ENCODE results near the gene USP6.
"Not testable (repeated sequence)": the region's sequence is repeated elsewhere in the genome, so short reads cannot be mapped to it uniquely, and the experiment has no call there.

USP6 gene

DNA sequence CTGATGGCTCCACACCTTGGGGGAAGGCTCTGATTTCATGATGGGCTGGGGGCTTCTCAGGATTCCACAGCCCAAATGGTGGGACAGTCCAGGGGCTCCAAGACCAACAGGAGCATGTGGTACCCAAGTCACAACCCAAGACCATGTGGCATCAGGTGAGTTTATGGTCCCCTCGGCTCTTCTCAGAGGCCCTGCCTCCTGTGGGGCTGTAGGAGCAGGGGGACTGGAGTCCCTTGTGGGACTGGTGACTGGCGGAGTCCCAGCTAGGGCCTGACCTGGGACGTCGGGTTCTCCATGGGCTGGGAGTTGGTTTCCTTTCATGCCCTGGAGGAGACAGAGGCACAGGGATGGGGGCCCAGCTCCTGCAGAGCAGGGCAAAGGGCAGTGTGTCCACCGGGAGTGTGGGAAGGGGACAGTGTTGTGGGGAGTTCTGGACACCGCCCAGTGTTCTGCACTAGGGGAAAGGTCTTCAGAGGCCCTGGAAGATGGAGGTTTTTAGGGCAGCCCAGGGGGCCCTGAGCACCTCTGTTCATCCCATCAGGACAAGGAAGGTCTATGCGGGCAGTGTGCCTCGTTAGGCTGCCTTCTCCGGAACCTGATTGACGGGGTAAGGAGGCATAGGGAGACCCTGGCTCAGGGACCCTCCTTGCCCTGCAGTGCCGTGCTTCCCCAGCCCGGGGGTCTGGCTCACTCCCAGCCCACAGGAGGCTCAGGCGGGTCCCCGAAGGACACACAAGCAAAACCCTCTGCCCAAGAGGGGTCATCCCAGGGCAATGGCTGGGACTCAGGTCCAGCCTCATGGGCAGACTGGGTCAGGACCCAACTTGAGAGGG lies 21.0 kb downstream of the USP6 start:
- DNase-seq, result not testable (repeated sequence)

DNA sequence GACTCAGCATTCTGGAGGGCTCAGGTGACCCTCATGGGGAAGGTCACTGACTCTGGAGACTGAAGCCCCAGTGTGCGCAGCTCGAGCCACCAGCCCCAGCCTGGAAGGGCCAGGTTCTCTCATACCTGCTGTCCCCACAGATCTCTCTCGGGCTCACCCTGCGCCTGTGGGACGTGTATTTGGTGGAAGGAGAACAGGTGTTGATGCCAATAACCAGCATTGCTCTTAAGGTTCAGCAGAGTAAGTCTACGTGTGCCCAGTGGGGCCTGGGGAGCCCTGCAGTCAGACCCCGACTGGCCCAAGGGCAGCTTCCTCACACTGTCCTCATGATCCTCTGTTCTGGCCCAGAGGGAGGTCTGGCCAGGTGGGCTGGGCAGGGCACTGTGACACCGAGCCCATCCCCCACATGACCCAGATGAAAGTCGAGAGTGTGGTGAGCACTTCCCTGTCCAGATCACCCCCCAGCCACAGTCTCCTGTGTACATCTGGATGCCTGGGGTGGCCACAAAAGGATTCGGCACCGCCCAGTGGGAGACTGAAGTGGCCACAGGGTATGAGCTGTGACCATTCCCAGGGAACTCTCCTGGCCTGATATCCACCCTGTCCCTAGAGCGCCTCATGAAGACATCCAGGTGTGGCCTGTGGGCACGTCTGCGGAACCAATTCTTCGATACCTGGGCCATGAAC lies 21.8 kb downstream of the USP6 start:
- not testable (repeated sequence) for DNase-seq

GRCh38 chr17:5138198-5138544 lies 22.3 kb downstream of the USP6 start:
- not testable (repeated sequence) for DNase-seq

DNA sequence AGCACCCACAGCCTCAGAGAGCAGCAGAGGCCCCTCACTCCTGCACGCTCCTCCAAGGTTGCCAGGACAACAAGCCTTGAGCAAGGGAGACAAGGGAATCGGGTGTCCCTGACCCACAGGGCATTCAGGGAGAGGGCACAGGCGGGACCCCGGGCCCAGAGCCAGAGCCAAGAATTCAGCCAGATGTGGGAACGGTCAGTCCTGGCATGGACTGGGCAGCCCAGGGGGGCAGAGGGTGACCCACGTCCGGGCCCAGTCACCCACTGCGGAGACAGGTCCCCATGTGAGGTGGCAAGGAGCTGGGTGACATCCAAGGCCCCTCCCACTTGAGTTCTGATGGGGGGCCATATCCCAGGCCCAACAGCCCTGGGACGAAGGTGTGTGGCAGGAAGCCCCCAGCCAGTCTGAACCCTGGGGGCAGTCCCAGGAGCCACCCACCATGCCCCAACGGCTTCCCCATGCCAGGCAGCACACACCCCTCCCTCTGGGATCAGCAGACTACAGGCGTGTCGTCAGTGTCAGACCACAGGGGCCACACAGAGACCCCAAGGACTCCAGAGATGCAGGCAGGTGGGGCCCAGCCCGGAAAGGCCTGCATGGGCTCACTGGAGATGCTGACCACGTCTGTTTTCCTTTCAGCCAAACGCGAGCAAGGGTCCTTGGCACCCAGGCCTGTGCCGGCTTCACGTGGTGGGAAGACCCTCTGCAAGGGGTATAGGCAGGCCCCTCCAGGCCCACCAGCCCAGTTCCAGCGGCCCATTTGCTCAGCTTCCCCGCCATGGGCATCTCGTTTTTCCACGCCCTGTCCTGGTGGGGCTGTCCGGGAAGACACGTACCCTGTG lies 23.0 kb downstream of the USP6 start:
- DNase-seq, result no peak

GRCh38 chr17:5139458-5139732 lies 23.6 kb downstream of the USP6 start:
- DNase-seq, result no peak

DNA sequence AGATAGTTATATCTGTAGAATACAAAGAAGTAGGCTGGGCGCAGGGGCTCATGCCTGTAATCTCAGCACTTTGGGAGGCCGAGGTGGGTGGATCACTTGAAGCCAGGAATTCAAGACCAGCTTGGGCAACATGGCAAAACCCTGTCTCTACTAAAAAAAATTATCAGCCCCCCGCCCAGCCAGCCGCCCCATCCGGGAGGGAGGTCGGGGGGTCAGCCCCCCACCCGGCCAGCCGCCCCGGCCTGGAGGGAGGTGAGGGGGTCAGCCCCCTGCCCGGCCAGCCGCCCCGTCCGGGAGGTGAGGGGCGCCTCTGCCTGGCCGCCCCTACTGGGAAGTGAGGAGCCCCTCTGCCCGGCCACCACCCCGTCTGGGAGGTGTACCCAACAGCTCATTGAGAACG lies 27.0 kb downstream of the USP6 start:
- not testable (repeated sequence) for DNase-seq

GRCh38 chr17:5146122-5146521 lies 30.3 kb downstream of the USP6 start:
- DNase-seq, result not testable (repeated sequence)

DNA sequence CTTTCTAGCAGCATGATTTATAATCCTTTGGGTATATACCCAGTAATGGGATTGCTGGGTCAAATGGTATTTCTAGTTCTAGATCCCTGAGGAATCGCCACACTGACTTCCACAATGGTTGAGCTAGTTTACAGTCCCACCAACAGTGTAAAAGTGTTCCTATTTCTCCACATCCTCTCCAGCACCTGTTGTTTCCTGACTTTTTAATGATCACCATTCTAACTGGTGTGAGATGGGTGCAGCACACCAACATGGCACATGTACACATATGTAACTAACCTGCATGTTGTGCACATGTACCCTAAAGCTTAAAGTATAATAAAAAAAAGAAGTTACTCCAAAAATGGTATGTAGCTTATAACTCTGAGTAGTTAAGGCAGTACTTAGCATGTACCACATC lies 44.9 kb downstream of the USP6 start:
- not testable (repeated sequence) for DNase-seq

GRCh38 chr17:5161793-5162192 lies 46.0 kb downstream of the USP6 start:
- DNase-seq, result not testable (repeated sequence)

GRCh38 chr17:5164436-5164835 lies 48.6 kb downstream of the USP6 start:
- DNase-seq, result no peak

- not testable (repeated sequence) for DNase-seq
Measured at GRCh38 chr17:5165791-5166564, 50.1 kb downstream of the USP6 start.

DNA sequence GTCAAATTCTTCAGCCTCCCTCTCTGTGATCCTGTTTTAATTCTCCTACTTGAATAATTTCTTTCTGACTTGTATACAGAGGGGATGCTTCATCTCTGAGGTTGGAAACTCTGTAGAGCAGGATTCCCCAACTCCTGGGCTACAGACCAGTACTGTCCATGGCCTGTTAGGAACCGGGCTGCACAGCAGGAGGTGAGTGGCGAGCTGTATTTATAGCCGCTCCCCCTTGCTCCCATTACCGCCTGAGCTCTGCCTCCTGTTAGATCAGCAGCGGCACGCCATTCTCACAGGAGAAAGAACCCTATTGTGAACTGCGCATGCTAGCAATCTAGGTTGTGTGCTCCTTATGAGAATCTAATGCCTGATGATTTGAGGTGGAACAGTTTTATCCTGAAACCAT lies 59.2 kb downstream of the USP6 start:
- not testable (repeated sequence) for DNase-seq

GRCh38 chr17:5179003-5179402 lies 63.2 kb downstream of the USP6 start:
- no peak for DNase-seq

DNA sequence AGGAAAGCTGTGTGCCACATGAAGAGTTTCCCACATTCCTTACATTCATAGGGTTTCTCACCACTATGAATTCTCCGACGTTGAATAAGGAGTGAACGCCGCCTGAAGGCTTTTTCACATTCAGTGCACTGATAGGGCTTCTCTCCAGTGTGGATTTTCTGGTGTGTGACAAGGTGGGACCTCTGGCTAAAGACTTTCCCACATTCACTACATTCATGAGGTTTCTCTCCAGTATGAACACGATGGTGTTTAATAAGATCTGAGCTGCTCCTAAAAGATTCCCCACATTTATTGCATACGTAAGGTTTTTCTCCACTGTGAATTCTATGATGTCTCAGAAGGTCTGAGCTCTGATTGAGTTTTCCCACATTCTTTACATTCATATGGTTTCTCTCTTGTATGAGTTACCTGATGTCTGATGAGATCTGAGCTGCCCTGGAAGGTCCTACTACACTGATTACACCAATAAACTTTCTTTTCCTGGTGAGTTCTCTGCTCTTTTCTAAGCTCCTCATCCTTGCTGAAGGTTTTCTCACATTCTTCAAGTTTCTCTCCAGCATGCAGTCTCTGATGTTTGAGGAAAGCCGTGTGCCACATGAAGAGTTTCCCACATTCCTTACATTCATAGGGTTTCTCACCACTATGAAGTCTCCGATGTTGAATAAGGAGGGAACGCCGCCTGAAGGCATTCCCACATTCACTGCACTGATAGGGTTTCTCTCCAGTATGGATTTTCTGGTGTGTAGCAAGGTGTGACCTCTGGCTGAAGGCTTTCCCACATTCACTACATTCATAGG lies 65.9 kb downstream of the USP6 start:
- no peak for DNase-seq

DNA sequence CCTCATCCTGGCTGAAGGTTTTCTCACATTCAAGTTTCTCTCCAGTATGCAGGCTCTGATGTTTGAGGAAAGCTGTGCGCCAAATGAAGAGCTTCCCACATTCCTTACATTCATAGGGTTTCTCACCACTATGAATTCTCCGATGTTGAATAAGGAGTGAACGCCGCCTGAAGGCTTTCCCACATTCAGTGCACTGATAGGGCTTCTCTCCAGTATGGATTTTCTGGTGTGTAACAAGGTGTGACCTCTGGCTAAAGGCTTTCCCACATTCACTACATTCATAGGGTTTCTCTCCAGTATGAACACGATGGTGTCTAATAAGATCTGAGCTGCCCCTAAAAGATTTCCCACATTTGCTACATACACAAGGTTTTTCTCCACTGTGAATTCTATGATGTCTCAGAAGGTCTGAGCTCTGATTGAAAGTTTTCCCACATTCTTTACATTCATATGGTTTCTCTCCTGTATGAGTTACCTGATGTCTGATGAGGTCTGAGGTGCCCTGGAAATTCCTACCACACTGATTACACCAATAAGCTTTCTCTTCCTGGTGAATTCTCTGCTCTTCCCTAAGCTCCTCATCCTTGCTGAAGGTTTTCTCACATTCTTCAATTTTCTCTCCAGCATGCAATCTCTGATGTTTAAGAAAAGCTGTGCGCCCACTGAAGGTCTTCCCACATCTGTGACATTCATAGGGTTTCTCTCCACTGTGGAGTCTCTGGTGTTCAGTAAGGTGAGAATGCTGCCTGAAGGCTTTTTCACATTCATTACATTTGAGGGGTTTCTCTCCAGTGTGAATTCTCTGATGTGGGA lies 67.0 kb downstream of the USP6 start:
- no peak for DNase-seq

DNA sequence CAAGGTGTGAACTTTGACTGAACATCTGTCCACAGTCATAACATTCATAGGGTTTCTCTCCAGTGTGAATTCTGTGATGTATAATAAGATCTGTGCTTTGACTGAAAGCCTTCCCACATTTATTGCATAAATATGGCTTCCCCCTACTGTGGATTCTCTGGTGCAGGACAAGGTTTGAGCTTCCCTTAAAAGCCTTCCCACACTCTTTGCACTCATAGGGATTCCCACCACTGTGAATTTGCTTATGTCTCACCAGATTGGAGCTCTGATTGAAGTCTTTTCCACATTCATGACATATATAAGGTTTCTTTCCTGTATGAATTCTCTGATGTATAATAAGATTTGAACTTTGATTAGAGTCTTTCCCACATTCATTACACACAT lies 67.6 kb downstream of the USP6 start:
- DNase-seq, result no peak

DNA sequence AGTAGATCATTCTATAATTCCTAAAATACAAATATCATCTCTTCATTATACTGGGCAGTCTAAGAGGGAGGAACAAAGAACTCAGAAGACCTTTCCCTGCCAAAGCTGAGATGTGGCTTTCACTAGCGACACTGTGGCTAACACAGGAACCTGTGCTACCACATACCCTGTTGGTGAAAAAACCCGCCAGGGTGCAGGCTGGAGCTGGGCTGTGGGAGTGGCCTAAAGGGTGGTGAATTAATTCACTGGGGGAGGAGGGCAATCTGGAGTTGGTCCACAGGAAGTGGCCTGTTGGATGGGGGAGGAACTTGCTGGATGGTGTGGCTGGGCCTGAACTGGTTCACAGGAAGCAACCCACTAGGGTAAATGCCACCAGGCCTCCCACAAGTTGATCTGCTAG lies 68.5 kb downstream of the USP6 start:
- no peak for DNase-seq

- DNase-seq, result peak; percentile 92
Measured at GRCh38 chr17:5191541-5192417, 75.9 kb downstream of the USP6 start, which contains the start of gene ZNF594. ZNF594 (minus strand) TSS chr17:5191868; CDS start chr17:5184256, 7,612 bp downstream.

- no peak for DNase-seq
Measured at GRCh38 chr17:5194346-5194745, 78.5 kb downstream of the USP6 start.

DNA sequence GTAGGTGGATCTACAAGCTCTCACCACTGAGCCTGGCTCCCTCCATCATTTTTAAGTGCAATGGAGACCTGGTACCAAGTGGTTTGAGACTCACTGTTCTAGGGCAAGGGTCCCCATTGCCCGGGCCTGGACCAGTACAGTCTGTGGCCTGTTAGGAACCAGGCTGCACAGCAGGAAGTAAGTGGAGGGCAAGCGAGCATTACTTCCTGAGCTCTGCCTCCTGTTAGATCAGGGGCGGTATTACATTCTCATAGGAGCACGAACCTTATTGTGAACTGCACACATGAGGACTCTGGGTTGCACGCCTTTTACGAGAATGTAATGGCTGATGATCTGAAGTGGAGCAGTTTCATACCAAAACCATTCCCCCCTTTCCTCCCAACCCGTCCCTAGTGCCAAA lies 82.6 kb downstream of the USP6 start:
- no peak for DNase-seq
